ENCODE measurements around the gene AMIGO3.

DNA sequence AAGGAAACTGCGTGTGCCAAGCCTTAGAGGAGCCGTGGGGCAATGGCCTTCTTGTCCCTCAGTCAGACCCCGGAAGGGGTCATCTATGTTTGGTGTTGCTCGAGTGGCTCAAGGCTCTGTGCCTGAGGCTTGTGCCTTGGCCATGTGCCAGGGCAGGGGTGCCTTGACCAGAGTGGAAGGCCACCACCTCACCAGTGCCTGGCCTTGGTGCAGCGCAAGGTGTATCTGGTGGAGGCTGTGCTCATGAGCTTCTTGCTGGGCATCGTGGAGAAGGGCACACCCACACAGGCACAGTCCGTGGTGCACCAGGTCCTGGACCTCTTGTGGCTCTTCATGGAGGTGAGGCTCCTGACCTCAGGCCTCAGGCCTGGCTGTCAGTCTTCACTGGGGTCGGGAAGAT is 19.5 kb downstream of the AMIGO3 start:
- TF ChIP-seq RXRA (IDR thresholded peaks at IDR 0.05; ENCODE audit: borderline replicate concordance, low read depth), result no peak
- TF ChIP-seq CHD2 (IDR thresholded peaks at IDR 0.05; ENCODE audit: low read length, partially characterized antibody), result no peak
- TF ChIP-seq, protein P1, sequence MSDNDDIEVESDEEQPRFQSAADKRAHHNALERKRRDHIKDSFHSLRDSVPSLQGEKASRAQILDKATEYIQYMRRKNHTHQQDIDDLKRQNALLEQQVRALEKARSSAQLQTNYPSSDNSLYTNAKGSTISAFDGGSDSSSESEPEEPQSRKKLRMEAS (IDR thresholded peaks at IDR 0.05; ENCODE audit: low read depth), result no peak
- no peak for TF ChIP-seq CTCF (IDR thresholded peaks at IDR 0.05)
- no peak for TF ChIP-seq FOXM1 (IDR thresholded peaks at IDR 0.05; ENCODE audit: low read depth)
- no peak for TF ChIP-seq RAD21 (IDR thresholded peaks at IDR 0.05; ENCODE audit: low read length)
- no peak for TF ChIP-seq SMC3 (IDR thresholded peaks at IDR 0.05; ENCODE audit: low read depth, low read length)
- no peak for TF ChIP-seq EP300 (IDR thresholded peaks at IDR 0.05; ENCODE audit: borderline replicate concordance in 1 of 2, low read depth in 1 of 2, low read length in 1 of 2)
- no peak for TF ChIP-seq POLR2AphosphoS5 (IDR thresholded peaks at IDR 0.05; ENCODE audit: low read depth, low read length)
